ENCODE data around the gene GTPBP3.

Gene GTPBP3

GRCh38 chr19:17370026-17370587 lies 32.8 kb downstream of the GTPBP3 start:
- Histone ChIP-seq H3K79me2 (ENCODE audit: insufficient read depth, low read length) (no peaks in the 10 kb centered on the region), H3K4me1 (ENCODE audit: insufficient read depth, low read length, poor library complexity, severe bottlenecking) (no peaks in the 10 kb centered on the region), H3K27me3 (ENCODE audit: insufficient read depth, low read length, poor library complexity, severe bottlenecking) (no peaks in the 10 kb centered on the region), H3K36me3 (ENCODE audit: insufficient read depth, low read length) (no peaks in the 10 kb centered on the region), H3K9me3 (ENCODE audit: insufficient read depth, low read depth, low read length) (no peaks in the 10 kb centered on the region), H3K4me2 (ENCODE audit: low read depth, low read length, poor library complexity, severe bottlenecking) (no peak overlapping the region), H3K4me3 (ENCODE audit: low read length, poor library complexity, severe bottlenecking) (no peak overlapping the region), H3K9ac (ENCODE audit: low read depth, low read length, poor library complexity, severe bottlenecking) (no peak overlapping the region), H3F3A (ENCODE audit: low read depth) (no peaks in the 10 kb centered on the region; the same call in 1 of the 2 replicates), H2AFZ (ENCODE audit: low read length) (no peak overlapping the region), H4K20me1 (ENCODE audit: insufficient read depth, low read length, poor library complexity, severe bottlenecking) (no peaks in the 10 kb centered on the region), H3K9me2 (replicated peaks; ENCODE audit: low read depth, low read length) (no peaks in the 10 kb centered on the region)
- TF ChIP-seq CTCF (conservative IDR thresholded peaks at IDR 0.05; ENCODE audit: low read length) (no peak), EZH2phosphoT487 (IDR thresholded peaks at IDR 0.05; ENCODE audit: borderline replicate concordance) (no peak)

- no peak for TF ChIP-seq EZH2phosphoT487 (IDR thresholded peaks at IDR 0.05; ENCODE audit: borderline replicate concordance)
- no peak within 1 kb of the TSS for H3K9ac ChIP-seq (ENCODE audit: low read depth, low read length, poor library complexity, severe bottlenecking)
- no peaks in the 10 kb centered on the region for H3K9me3 ChIP-seq (ENCODE audit: insufficient read depth, low read depth, low read length)
- H3K79me2 ChIP-seq (ENCODE audit: insufficient read depth, low read length), result no peaks in the 10 kb centered on the region
- no peaks in the 10 kb centered on the region for H3K27me3 ChIP-seq (ENCODE audit: insufficient read depth, low read length, poor library complexity, severe bottlenecking)
- H2AFZ ChIP-seq (ENCODE audit: low read length), result no peak within 1 kb of the TSS
- no peaks in the 10 kb centered on the region for H3F3A ChIP-seq (ENCODE audit: low read depth)
- no peaks in the 10 kb centered on the region for H4K20me1 ChIP-seq (ENCODE audit: insufficient read depth, low read length, poor library complexity, severe bottlenecking)
- H3K4me2 ChIP-seq (ENCODE audit: low read depth, low read length, poor library complexity, severe bottlenecking), result no peak within 1 kb of the TSS
- H3K36me3 ChIP-seq (ENCODE audit: insufficient read depth, low read length), result no peaks in the 10 kb centered on the region
- no peak within 1 kb of the TSS for H3K4me3 ChIP-seq (ENCODE audit: low read length, poor library complexity, severe bottlenecking)
- no peaks in the 10 kb centered on the region for H3K4me1 ChIP-seq (ENCODE audit: insufficient read depth, low read length, poor library complexity, severe bottlenecking)
- H3K9me2 ChIP-seq (replicated peaks; ENCODE audit: low read depth, low read length), result no peaks in the 10 kb centered on the region
These were observed 39.7 kb downstream of the GTPBP3 start, which contains the start of gene PLVAP for GRCh38 chr19:17376935-17377600. PLVAP (minus strand) TSS chr19:17377342; CDS start chr19:17377288, 54 bp downstream.

DNA sequence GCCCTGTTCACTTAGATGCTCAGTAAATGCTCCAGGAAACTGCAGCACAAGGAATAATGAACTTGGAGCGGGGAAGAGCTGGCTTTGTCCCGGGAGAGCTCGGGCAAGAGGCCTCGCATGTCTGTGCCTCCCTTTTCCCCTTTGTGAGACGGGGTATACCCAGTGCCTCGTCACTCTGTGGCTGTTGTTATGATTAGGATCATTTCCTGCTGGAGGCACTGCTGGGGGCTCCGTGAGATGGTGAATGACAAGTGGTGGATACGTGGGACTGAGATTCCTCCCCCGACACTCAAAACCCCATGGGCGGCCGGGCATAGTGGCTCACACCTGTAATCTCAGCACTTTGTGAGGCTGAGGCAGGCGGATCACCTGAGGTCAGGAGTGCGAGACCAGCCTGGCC lies 40.9 kb downstream of the GTPBP3 start:
- no peak for TF ChIP-seq CTCF (conservative IDR thresholded peaks at IDR 0.05; ENCODE audit: low read length)
- no peak for TF ChIP-seq EZH2phosphoT487 (IDR thresholded peaks at IDR 0.05; ENCODE audit: borderline replicate concordance)
- Histone ChIP-seq H2AFZ (ENCODE audit: low read length) (no peak overlapping the region), H3F3A (ENCODE audit: low read depth) (no peaks in the 10 kb centered on the region), H3K9me2 (replicated peaks; ENCODE audit: low read depth, low read length) (no peaks in the 10 kb centered on the region), H3K9ac (ENCODE audit: low read depth, low read length, poor library complexity, severe bottlenecking) (no peak overlapping the region), H3K4me1 (ENCODE audit: insufficient read depth, low read length, poor library complexity, severe bottlenecking) (peaks cover 5% of the 10 kb centered on the region), H4K20me1 (ENCODE audit: insufficient read depth, low read length, poor library complexity, severe bottlenecking) (no peaks in the 10 kb centered on the region), H3K4me3 (ENCODE audit: low read length, poor library complexity, severe bottlenecking) (no peak overlapping the region), H3K36me3 (ENCODE audit: insufficient read depth, low read length) (no peaks in the 10 kb centered on the region), H3K9me3 (ENCODE audit: insufficient read depth, low read depth, low read length) (no peaks in the 10 kb centered on the region), H3K27me3 (ENCODE audit: insufficient read depth, low read length, poor library complexity, severe bottlenecking) (no peaks in the 10 kb centered on the region), H3K4me2 (ENCODE audit: low read depth, low read length, poor library complexity, severe bottlenecking) (no peak overlapping the region), H3K79me2 (ENCODE audit: insufficient read depth, low read length) (no peaks in the 10 kb centered on the region)
